DND-41 (cell line): Measurements from ENCODE around the gene RBM27.

Source experiments
- CTCF ChIP-seq: IDR thresholded peaks from 2 replicates; pipeline ENCODE4 v1.5.1; 2012; ENCODE audit warnings: borderline replicate concordance, low read length, moderate library complexity, mild to moderate bottlenecking; ENCODE audit not compliant: poor library complexity, severe bottlenecking; ENCODE audit errors: extremely low read depth
- EZH2 ChIP-seq: IDR thresholded peaks from 3 replicates; pipeline ENCODE4 v1.6.1; 2012; ENCODE audit warnings: borderline replicate concordance, low read depth, mild to moderate bottlenecking, moderate library complexity, low read length, inconsistent platforms; ENCODE audit not compliant: severe bottlenecking

DNA sequence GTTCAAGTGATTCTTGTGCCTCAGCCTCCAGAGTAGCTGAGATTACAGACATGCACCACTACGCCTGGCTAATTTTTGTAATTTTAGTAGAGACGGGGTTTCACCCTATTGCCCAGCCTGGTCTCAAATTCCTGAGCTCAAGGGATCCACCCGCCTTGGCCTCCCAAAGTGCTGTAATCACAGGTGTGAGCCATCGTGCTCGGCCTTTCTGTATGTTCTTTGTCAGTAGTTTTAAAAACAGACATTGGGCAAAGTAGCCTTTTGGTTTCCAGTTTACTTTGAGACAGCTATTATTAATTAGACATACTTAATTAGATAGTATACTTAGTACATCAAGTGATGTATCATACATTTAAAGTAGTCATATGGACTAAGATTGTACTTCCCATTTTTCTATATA lies 45.2 kb downstream of the RBM27 start:
- TF ChIP-seq CTCF (no peak), EZH2 (no peak)
